HepG2 (cell line): Measurements from ENCODE around the gene CD1D. TPM values are rescaled to one million over a fixed set of nuclear protein-coding genes. Genes with fewer than 3 reads are reported as not detected.

Experiments
- ATAC-seq: fragments of 200-7000 bp; cut with Tn5 transposase; 3 replicates; pipeline ENCODE4 v1.9.1; 2020; ENCODE audit warnings: mild to moderate bottlenecking, moderate library complexity
- BruUV-seq: library from RNA; stranded (reverse); fragments of 400-500 nt; replicated peaks from 2 replicates; lab custom pipeline; 2021; lab: Mats Ljungman, UMichigan
- CTCF ChIA-PET: fragments of 300-600 bp; formaldehyde crosslinking; extraction: SDS; loops from one replicate; lab custom pipeline; 2021; ENCODE audit warnings: low total read pairs, inconsistent platforms, low intra/inter-chr PET ratio; lab: Yijun Ruan, JAX
- POLR2A ChIA-PET: fragments of 350-600 bp; sonication (Branson Sonifier 250); formaldehyde crosslinking; loops from one replicate; lab custom pipeline; 2020; ENCODE audit warnings: antibody characterized with exemption, inconsistent platforms; lab: Yijun Ruan, JAX
- DNase-seq: peaks from one replicate; pipeline ENCODE4 v3.0.0-alpha.2; 2015; ENCODE audit warnings: low spot score
- FAIRE-seq: peaks from 3 replicates; lab custom pipeline; 2011; peaks lifted over from hg19 to GRCh38; lab: Jason Lieb, UNC
- H2AFZ ChIP-seq: one replicate; pipeline ENCODE4 v1.6.1; 2011; ENCODE audit warnings: low read length, inconsistent platforms
- H3K27ac ChIP-seq: fragments of 300-600 bp; 3 replicates; pipeline ENCODE4 v1.8.0; 2011; ENCODE audit warnings: mixed run types, mild to moderate bottlenecking, mixed read lengths, low read length, inconsistent platforms; ENCODE audit not compliant: insufficient read depth; ENCODE audit errors: extremely low read length
- H3K27me3 ChIP-seq, 2 experiments: fragments of 200-600 bp in 1 of 2; 2 replicates in 1 of 2; 3 replicates in 1 of 2; pipeline versions ENCODE4 v1.6.0 to v1.8.0; 2011; ENCODE audit warnings: low read length in 2 of 2, mild to moderate bottlenecking in 2 of 2, moderate library complexity in 2 of 2, inconsistent platforms in 1 of 2; ENCODE audit not compliant: insufficient read depth in 2 of 2, control insufficient read depth in 1 of 2
- H3K36me3 ChIP-seq, 2 experiments: fragments of 200-600 bp in 1 of 2; replicated peaks in 1 of 2; 2 replicates in 1 of 2; 3 replicates in 1 of 2; pipeline versions ENCODE4 v1.5.1 to v1.8.0; 2011; ENCODE audit warnings: low read length in 2 of 2, inconsistent platforms in 1 of 2; ENCODE audit not compliant: insufficient read depth in 2 of 2, control insufficient read depth in 1 of 2
- H3K4me1 ChIP-seq: 2 replicates; pipeline ENCODE4 v1.5.1; 2012; ENCODE audit warnings: low read length, inconsistent platforms; ENCODE audit not compliant: insufficient read depth
- H3K4me2 ChIP-seq: 2 replicates; pipeline ENCODE4 v1.6.0; 2011; ENCODE audit warnings: low read depth, low read length, inconsistent platforms
- H3K4me3 ChIP-seq, 3 experiments: fragments of 200-600 bp in 1 of 3; sonication (generic), shearing (Covaris generic) in 1 of 3; replicated peaks in 1 of 3; 2 replicates each; pipeline ENCODE4 v1.5.1; 2011 to 2016; ENCODE audit warnings: low read length in 3 of 3, inconsistent platforms in 2 of 3, low read depth in 2 of 3, mild to moderate bottlenecking in 2 of 3, control low read depth in 1 of 3, mixed read lengths in 1 of 3; ENCODE audit not compliant: insufficient read depth in 1 of 3
- H3K79me2 ChIP-seq: one replicate; pipeline ENCODE4 v1.6.1; 2011; ENCODE audit warnings: low read length, inconsistent platforms; ENCODE audit not compliant: insufficient read depth
- H3K9ac ChIP-seq: 2 replicates; pipeline ENCODE4 v1.6.0; 2011; ENCODE audit warnings: mild to moderate bottlenecking, low read depth, low read length, inconsistent platforms; ENCODE audit not compliant: insufficient read depth
- H3K9me3 ChIP-seq: 2 replicates; pipeline ENCODE4 v1.5.1; 2012; ENCODE audit warnings: mild to moderate bottlenecking, low read length
- H4K20me1 ChIP-seq: 2 replicates; pipeline ENCODE4 v1.6.0; 2011; ENCODE audit warnings: inconsistent platforms, mild to moderate bottlenecking, low read length, moderate library complexity; ENCODE audit not compliant: insufficient read depth
- CBFB ChIP-seq: sonication (generic); formaldehyde crosslinking; IDR thresholded peaks from 2 replicates; pipeline ENCODE4 v1.4.0; 2020; ENCODE audit warnings: missing genetic modification reagents
- PRDM15 ChIP-seq: sonication (generic); formaldehyde crosslinking; IDR thresholded peaks from 2 replicates; pipeline ENCODE4 v1.4.0; 2020; ENCODE audit warnings: missing genetic modification reagents
- ZBTB37 ChIP-seq: sonication (generic); formaldehyde crosslinking; IDR thresholded peaks from 2 replicates; pipeline ENCODE4 v1.4.0; 2020; ENCODE audit warnings: mild to moderate bottlenecking, missing genetic modification reagents
- ZFP82 ChIP-seq: sonication (generic); formaldehyde crosslinking; IDR thresholded peaks from 2 replicates; pipeline ENCODE4 v1.5.1; 2020; ENCODE audit warnings: mild to moderate bottlenecking, missing genetic modification reagents, borderline replicate concordance
- ZMAT5 ChIP-seq: sonication (generic); formaldehyde crosslinking; IDR thresholded peaks from 2 replicates; pipeline ENCODE4 v1.5.0; 2020; ENCODE audit warnings: mild to moderate bottlenecking, low read depth, missing genetic modification reagents, borderline replicate concordance
- ZNF333 ChIP-seq: sonication (generic); formaldehyde crosslinking; IDR thresholded peaks from 2 replicates; pipeline ENCODE4 v1.4.0; 2020; ENCODE audit warnings: mild to moderate bottlenecking, missing genetic modification reagents, borderline replicate concordance
- ZNF770 ChIP-seq: sonication (generic); formaldehyde crosslinking; IDR thresholded peaks from 2 replicates; pipeline ENCODE4 v1.5.0; 2020; ENCODE audit warnings: mild to moderate bottlenecking, missing genetic modification reagents
- WGBS: methylation state at CpG from one replicate; pipeline ENCODE4 v1.1.6; 2017; ENCODE audit warnings: low lambda C conversion rate; 5-methylcytosine and 5-hydroxymethylcytosine counted together
- in situ Hi-C: cut with HindIII; loops from 2 replicates; pipeline ENCODE4 v1.10.0; 2017; ENCODE audit warnings: low pct_unique_long_range_greater_than_20kb; ENCODE audit not compliant: extremely low pct_ligation_motif_present
- intact Hi-C: fragments of 100-400 bp; cut with micrococcal nuclease; formaldehyde crosslinking; loops from one replicate; pipeline ENCODE4 v1.10.0; 2022; ENCODE audit not compliant: unreplicated experiment
- polyA plus RNA-seq, 8 experiments: library from polyadenylated mRNA; depleted of rRNA in 3 of 8; stranded (reverse) in 7 of 8; unstranded in 1 of 8; fragments of >200 nt; fragmentation: Illumina TruSeq in 4 of 8; extraction: Trizol in 4 of 8; gene quantifications; 2 replicates each; pipeline versions ENCODE4 v1.2.1 to v1.2.3, GENCODE V29; 2011 to 2016; ENCODE audit warnings: low read depth in 4 of 8, missing spikeins in 1 of 8, mixed read lengths in 1 of 8; ENCODE audit not compliant: insufficient read depth in 1 of 8
- total RNA-seq, 5 experiments: library from RNA; depleted of rRNA; stranded (reverse); fragments of >200 nt; fragmentation: Illumina TruSeq; extraction: Trizol; gene quantifications; 2 replicates each; pipeline ENCODE4 v1.2.3, GENCODE V29; 2016; ENCODE audit warnings: low read depth in 1 of 5

CD1D gene
- total and polyA plus RNA-seq, 2 of the 13 experiments (the other 11 are each of a cell fraction or from before 2014, with no cell fraction given), result not detected

- in situ Hi-C loops, result no loop called here
- no peaks in the 10 kb centered on the region for H3K27me3 ChIP-seq
- H3K4me3 ChIP-seq, result no peak overlapping the region
- H3K9ac ChIP-seq, result no peak overlapping the region
- 0% methylated on average over 1 of the region's 2 CpGs for WGBS
- no peak overlapping the region for H2AFZ ChIP-seq
- no peaks in the 10 kb centered on the region for H3K79me2 ChIP-seq
- DNase-seq, result no peak
- intact Hi-C loops, result no loop called here
- no peak for ATAC-seq
- no peak for FAIRE-seq
- no peaks in the 10 kb centered on the region for H3K9me3 ChIP-seq
- H3K4me1 ChIP-seq, result no peaks in the 10 kb centered on the region
- ChIA-PET CTCF (no interaction called here), POLR2A (no interaction called here)
- TF ChIP-seq PRDM15 (CRISPR knock-in tag), result no peak
- TF ChIP-seq ZFP82 (CRISPR knock-in tag), result no peak
- TF ChIP-seq CBFB (CRISPR knock-in tag), result no peak
- TF ChIP-seq ZBTB37 (CRISPR knock-in tag), result no peak
- no peak for TF ChIP-seq ZNF770 (CRISPR knock-in tag)
- no peak for TF ChIP-seq ZNF333 (CRISPR knock-in tag)
- TF ChIP-seq ZMAT5 (CRISPR knock-in tag), result no peak
- H4K20me1 ChIP-seq, result no peaks in the 10 kb centered on the region
- H3K36me3 ChIP-seq, result no peaks in the 10 kb centered on the region
- H3K4me2 ChIP-seq, result no peak overlapping the region
- no TSS peak for BruUV-seq
- no peak overlapping the region for H3K27ac ChIP-seq
Measured at GRCh38 chr1:158146739-158147138, 34.0 kb upstream of the CD1D start.
